K562 (cell line): ENCODE data around the gene ARSA. TPM values are rescaled to one million over a fixed set of nuclear protein-coding genes. Genes with fewer than 3 reads are reported as not detected.
A peak's percentile ranks its signal among the peaks of the same experiment; 100 is the strongest.

Experiments used
- ATAC-seq: fragments of 200-7000 bp; cut with Tn5 transposase; 3 replicates; pipeline ENCODE4 v1.9.1; 2020; ENCODE audit warnings: moderate library complexity
- BruUV-seq: library from RNA; stranded (reverse); fragments of 400-500 nt; replicated peaks from 2 replicates; lab custom pipeline; 2021; lab: Mats Ljungman, UMichigan
- CTCF ChIA-PET: fragments of 300-600 bp; formaldehyde crosslinking; extraction: SDS; loops from one replicate; lab custom pipeline; 2021; ENCODE audit warnings: low intra/inter-chr PET ratio; lab: Yijun Ruan, JAX
- POLR2A ChIA-PET: fragments of 300-600, 350-650 bp; sonication (Branson Sonifier 250); formaldehyde crosslinking; extraction: SDS; loops from one replicate; lab custom pipeline; 2021; ENCODE audit warnings: antibody characterized with exemption, inconsistent platforms; lab: Yijun Ruan, JAX
- DNase-seq, 4 experiments: peaks; one replicate each; pipeline versions ENCODE4 v3.0.0 to v3.0.0-alpha.2; 2011 to 2018; ENCODE audit warnings: low spot score in 3 of 4, mixed read lengths in 3 of 4; ENCODE audit errors: extremely low read depth in 1 of 4
- FAIRE-seq: peaks from 2 replicates; lab custom pipeline; 2011; peaks lifted over from hg19 to GRCh38; lab: Jason Lieb, UNC
- H2AFZ ChIP-seq: 2 replicates; pipeline ENCODE4 v1.6.0; 2011; ENCODE audit warnings: low read depth, low read length, control low read depth, inconsistent platforms
- H3K27ac ChIP-seq: fragments of 200-600 bp; 3 replicates; pipeline ENCODE4 v1.8.0; 2011; ENCODE audit warnings: low read depth, mild to moderate bottlenecking, control low read depth, inconsistent platforms, low read length, moderate library complexity, mixed read lengths; ENCODE audit errors: extremely low read depth
- H3K27me3 ChIP-seq, 2 experiments: fragments of 300-600 bp in 1 of 2; 2 replicates in 1 of 2; 3 replicates in 1 of 2; pipeline versions ENCODE4 v1.6.0 to v1.8.0; 2011; ENCODE audit warnings: inconsistent platforms in 2 of 2, low read length in 2 of 2, mild to moderate bottlenecking in 1 of 2, mixed read lengths in 1 of 2, moderate library complexity in 1 of 2; ENCODE audit not compliant: control insufficient read depth in 2 of 2, insufficient read depth in 2 of 2
- H3K36me3 ChIP-seq: fragments of 300-600 bp; 3 replicates; pipeline ENCODE4 v1.8.0; 2011; ENCODE audit warnings: mild to moderate bottlenecking, low read length, inconsistent platforms; ENCODE audit not compliant: control insufficient read depth, insufficient read depth
- H3K4me1 ChIP-seq, 2 experiments: fragments of 200-600 bp in 1 of 2; replicated peaks in 1 of 2; 2 replicates in 1 of 2; 3 replicates in 1 of 2; pipeline versions ENCODE4 v1.5.1 to v1.8.0; 2011; ENCODE audit warnings: inconsistent platforms in 2 of 2, low read length in 2 of 2, mild to moderate bottlenecking in 1 of 2, mixed read lengths in 1 of 2, moderate library complexity in 1 of 2; ENCODE audit not compliant: control insufficient read depth in 2 of 2, insufficient read depth in 2 of 2
- H3K4me2 ChIP-seq: 2 replicates; pipeline ENCODE4 v1.6.1; 2011; ENCODE audit warnings: low read length, control low read depth, inconsistent platforms, mixed read lengths; ENCODE audit not compliant: insufficient read depth
- H3K4me3 ChIP-seq: fragments of 200-600 bp; sonication (generic), shearing (Covaris generic); 2 replicates; pipeline ENCODE4 v1.5.1; 2016; ENCODE audit warnings: control low read depth, inconsistent platforms
- H3K79me2 ChIP-seq: fragments of 200-600 bp; 3 replicates; pipeline ENCODE4 v1.8.0; 2011; ENCODE audit warnings: low read length, inconsistent platforms; ENCODE audit not compliant: control insufficient read depth, insufficient read depth
- H3K9ac ChIP-seq, 2 experiments: 2 replicates each; pipeline versions ENCODE4 v1.6.0 to v1.6.1; 2011; ENCODE audit warnings: low read depth in 2 of 2, low read length in 2 of 2, control low read depth in 1 of 2, inconsistent platforms in 1 of 2, mild to moderate bottlenecking in 1 of 2, mixed read lengths in 1 of 2; ENCODE audit not compliant: insufficient read depth in 1 of 2
- H3K9me1 ChIP-seq: one replicate; pipeline ENCODE4 v1.6.0; 2011; ENCODE audit warnings: inconsistent platforms, mild to moderate bottlenecking, low read length, moderate library complexity; ENCODE audit not compliant: control insufficient read depth, insufficient read depth
- H3K9me3 ChIP-seq: replicated peaks from 2 replicates; pipeline ENCODE4 v1.5.1; 2011; ENCODE audit warnings: low read depth, low read length, inconsistent platforms; ENCODE audit not compliant: control insufficient read depth, insufficient read depth
- H4K20me1 ChIP-seq: replicated peaks from 2 replicates; pipeline ENCODE4 v1.6.1; 2011; ENCODE audit warnings: low read length, inconsistent platforms, mixed read lengths; ENCODE audit not compliant: control insufficient read depth, insufficient read depth
- EGR1 ChIP-seq: fragments of 450-650 bp; conservative IDR thresholded peaks from 2 replicates; pipeline ENCODE4 v1.6.1; 2017; ENCODE audit warnings: mild to moderate bottlenecking
- EWSR1 ChIP-seq: fragments of 450-650 bp; IDR thresholded peaks from 2 replicates; pipeline ENCODE4 v1.6.1; 2018; ENCODE audit warnings: borderline replicate concordance, mild to moderate bottlenecking, low read depth, moderate library complexity; ENCODE audit not compliant: partially characterized antibody
- MXI1 ChIP-seq: IDR thresholded peaks from 2 replicates; pipeline ENCODE4 v1.6.1; 2011; ENCODE audit warnings: low read depth, mild to moderate bottlenecking, improper control_type of control experiment, low read length
- ZFPM2 ChIP-seq: fragments of 250-450 bp; sonication (Bioruptor Pico); IDR thresholded peaks from 2 replicates; pipeline ENCODE4 v1.5.1; 2022; ENCODE audit warnings: mild to moderate bottlenecking
- ZFX ChIP-seq: sonication (generic); formaldehyde crosslinking; IDR thresholded peaks from 2 replicates; pipeline ENCODE4 v1.8.0; 2022; ENCODE audit warnings: mild to moderate bottlenecking, missing genetic modification reagents, moderate library complexity
- ZNF445 ChIP-seq: fragments of 250-450 bp; sonication (Bioruptor Pico); IDR thresholded peaks from 2 replicates; pipeline ENCODE4 v1.4.0; 2020; ENCODE audit warnings: low read depth, mild to moderate bottlenecking, moderate library complexity
- ZNF644 ChIP-seq: fragments of 200-800 bp; sonication (Bioruptor generic); IDR thresholded peaks from 2 replicates; pipeline ENCODE4 v1.6.1; 2016; ENCODE audit warnings: low read depth, missing genetic modification characterization, missing compliant biosample characterization
- ZZZ3 ChIP-seq: fragments of 450-650 bp; IDR thresholded peaks from 2 replicates; pipeline ENCODE4 v1.6.1; 2016; ENCODE audit warnings: antibody characterized with exemption, mild to moderate bottlenecking, moderate library complexity
- WGBS: fragments of 100-300 bp; shearing (Covaris generic); methylation state at CpG from one replicate; pipeline ENCODE4 v1.1.6; 2016; ENCODE audit warnings: low coverage, mixed read lengths; ENCODE audit not compliant: insufficient coverage; ENCODE audit errors: missing lambda C conversion rate; 5-methylcytosine and 5-hydroxymethylcytosine counted together
- in situ Hi-C: fragments of 300-500 bp; cut with MboI; formaldehyde crosslinking; loops from 4 replicates; pipeline ENCODE4 v1.15.0; 2018; ENCODE audit warnings: inconsistent platforms, mixed read lengths
- intact Hi-C: fragments of 100-400 bp; cut with micrococcal nuclease; formaldehyde crosslinking; loops from 2 replicates; pipeline ENCODE4 v1.14.2; 2022
- polyA plus RNA-seq, 8 experiments: library from polyadenylated mRNA; depleted of rRNA in 4 of 8; stranded (reverse) in 5 of 8; unstranded in 3 of 8; fragments of >200 nt; fragmentation: Nextera tagmentation in 2 of 8; fragmentation: Illumina TruSeq in 1 of 8; extraction: Ambion mirVana in 2 of 8; extraction: Trizol in 1 of 8; gene quantifications; 2 replicates each; pipeline versions ENCODE4 v1.2.1 to v1.2.3, GENCODE V29; 2011 to 2014; ENCODE audit warnings: inconsistent platforms in 1 of 8, missing spikeins in 1 of 8
- total RNA-seq, 7 experiments: library from RNA; depleted of rRNA in 6 of 7; stranded (reverse); fragments of >200 nt in 6 of 7; fragmentation: Illumina TruSeq in 2 of 7; extraction: Trizol in 2 of 7; gene quantifications; 2 replicates each; pipeline versions ENCODE4 v1.2.1 to v1.2.3, GENCODE V29; 2011 to 2021; ENCODE audit warnings: low replicate concordance in 1 of 7
- TF ChIP-seq, protein P1 (sequence below): fragments of 200-800 bp; sonication (Bioruptor generic); IDR thresholded peaks from 2 replicates; pipeline ENCODE4 v1.6.1; 2017; ENCODE audit warnings: missing genetic modification characterization, missing compliant biosample characterization
- TF ChIP-seq, protein P2 (sequence below): fragments of 450-650 bp; IDR thresholded peaks from 2 replicates; pipeline ENCODE4 v1.6.1; 2016; ENCODE audit warnings: low read depth, mild to moderate bottlenecking, moderate library complexity
- TF ChIP-seq, protein P3 (sequence below), 2 experiments: IDR thresholded peaks; 2 replicates each; pipeline ENCODE4 v1.6.1; 2011; ENCODE audit warnings: borderline replicate concordance in 1 of 2, control low read depth in 1 of 2, low read depth in 1 of 2, low read length in 1 of 2, mild to moderate bottlenecking in 1 of 2, mixed read lengths in 1 of 2, moderate library complexity in 1 of 2; ENCODE audit not compliant: insufficient read depth in 1 of 2, insufficient read length in 1 of 2, poor library complexity in 1 of 2, severe bottlenecking in 1 of 2; ENCODE audit errors: extremely low read depth in 1 of 2
- TF ChIP-seq, protein P4 (sequence below), 2 experiments: fragments of 250-450 bp in 1 of 2; fragments of 450-650 bp in 1 of 2; sonication (Bioruptor Pico) in 1 of 2; IDR thresholded peaks; 2 replicates each; pipeline versions ENCODE4 v1.6.1 to v1.8.0; 2016 to 2021; ENCODE audit warnings: mild to moderate bottlenecking in 2 of 2, moderate library complexity in 2 of 2, missing compliant biosample characterization in 1 of 2, missing genetic modification characterization in 1 of 2

ARSA gene
- total and polyA plus RNA-seq, 9 of the 15 experiments (the other 6 are each of a cell fraction or from before 2014, with no cell fraction given), result 0.32 to 10.9 (median 1.8) TPM; not detected in 1

GRCh38 chr22:50600967-50601668 is 26.8 kb downstream of the ARSA start:
- POLR2A ChIA-PET, result no interaction called here

GRCh38 chr22:50600538-50600937 is 27.4 kb downstream of the ARSA start, which contains the start of gene MAPK8IP2:
MAPK8IP2 (plus strand) TSS chr22:50600793; CDS start chr22:50600819, 26 bp downstream.
- no peak for FAIRE-seq
- ATAC-seq, result peak; percentile 82
- Histone ChIP-seq H3K79me2 (no peaks in the 10 kb centered on the region), H3K9ac (no peak within 1 kb of the TSS; a peak in 1 of 4 replicates), H4K20me1 (peaks cover 3% of the 10 kb centered on the region; the same call in 1 of the 2 replicates), H3K27ac (no peak within 1 kb of the TSS), H3K4me1 (peaks cover 0 to 13% of the 10 kb centered on the region in 2 experiments; a peak in 2 of 5 replicates), H3K4me2 (no peak within 1 kb of the TSS), H3K4me3 (no peak within 1 kb of the TSS), H3K36me3 (no peaks in the 10 kb centered on the region), H3K27me3 (peaks cover 8 to 49% of the 10 kb centered on the region in 2 experiments; a peak in 4 of 5 replicates), H2AFZ (no peak within 1 kb of the TSS), H3K9me1 (no peaks in the 10 kb centered on the region), H3K9me3 (no peaks in the 10 kb centered on the region)
- in situ Hi-C loops, result no loop called here
- BruUV-seq, result no TSS peak
- DNase-seq, result peak; percentile 25 to 77 (median 64)
- ChIA-PET POLR2A (no interaction called here), CTCF (no interaction called here)
- WGBS, result no CpG with 5 or more reads among the region's 61 CpGs
- intact Hi-C loops, result no loop called here
- TF ChIP-seq, protein P1, sequence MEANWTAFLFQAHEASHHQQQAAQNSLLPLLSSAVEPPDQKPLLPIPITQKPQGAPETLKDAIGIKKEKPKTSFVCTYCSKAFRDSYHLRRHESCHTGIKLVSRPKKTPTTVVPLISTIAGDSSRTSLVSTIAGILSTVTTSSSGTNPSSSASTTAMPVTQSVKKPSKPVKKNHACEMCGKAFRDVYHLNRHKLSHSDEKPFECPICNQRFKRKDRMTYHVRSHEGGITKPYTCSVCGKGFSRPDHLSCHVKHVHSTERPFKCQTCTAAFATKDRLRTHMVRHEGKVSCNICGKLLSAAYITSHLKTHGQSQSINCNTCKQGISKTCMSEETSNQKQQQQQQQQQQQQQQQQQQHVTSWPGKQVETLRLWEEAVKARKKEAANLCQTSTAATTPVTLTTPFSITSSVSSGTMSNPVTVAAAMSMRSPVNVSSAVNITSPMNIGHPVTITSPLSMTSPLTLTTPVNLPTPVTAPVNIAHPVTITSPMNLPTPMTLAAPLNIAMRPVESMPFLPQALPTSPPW (CRISPR knock-in tag), result peak; percentile 66
- no peak for TF ChIP-seq ZNF445 (CRISPR knock-in tag)
- TF ChIP-seq ZFX, result no peak
- TF ChIP-seq, protein P2, sequence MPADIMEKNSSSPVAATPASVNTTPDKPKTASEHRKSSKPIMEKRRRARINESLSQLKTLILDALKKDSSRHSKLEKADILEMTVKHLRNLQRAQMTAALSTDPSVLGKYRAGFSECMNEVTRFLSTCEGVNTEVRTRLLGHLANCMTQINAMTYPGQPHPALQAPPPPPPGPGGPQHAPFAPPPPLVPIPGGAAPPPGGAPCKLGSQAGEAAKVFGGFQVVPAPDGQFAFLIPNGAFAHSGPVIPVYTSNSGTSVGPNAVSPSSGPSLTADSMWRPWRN, result no peak
- TF ChIP-seq, protein P3, sequence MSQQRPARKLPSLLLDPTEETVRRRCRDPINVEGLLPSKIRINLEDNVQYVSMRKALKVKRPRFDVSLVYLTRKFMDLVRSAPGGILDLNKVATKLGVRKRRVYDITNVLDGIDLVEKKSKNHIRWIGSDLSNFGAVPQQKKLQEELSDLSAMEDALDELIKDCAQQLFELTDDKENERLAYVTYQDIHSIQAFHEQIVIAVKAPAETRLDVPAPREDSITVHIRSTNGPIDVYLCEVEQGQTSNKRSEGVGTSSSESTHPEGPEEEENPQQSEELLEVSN (IDR thresholded peaks at IDR 0.05; ENCODE audit: borderline replicate concordance in 1 of 2, extremely low read depth in 1 of 2, insufficient read depth in 1 of 2, insufficient read length in 1 of 2, low read depth in 1 of 2, low read length in 1 of 2, poor library complexity in 1 of 2, severe bottlenecking in 1 of 2), result peak in 1 of 2 experiments; percentile 41
- TF ChIP-seq ZZZ3, result no peak
- TF ChIP-seq ZNF644 (tag), result no peak

More at GRCh38 chr22:50600967-50601668, 26.8 kb downstream of the ARSA start:
- in situ Hi-C loops, result no loop called here
- Histone ChIP-seq H3K9ac (no peak overlapping the region), H3K4me2 (no peak overlapping the region), H4K20me1 (peaks cover 3% of the 10 kb centered on the region; the same call in 1 of the 2 replicates)
- intact Hi-C loops, result no loop called here
- TF ChIP-seq EGR1 (0 out of 2 replicates have a peak, but pooled peaks have one; percentile 36), MXI1 (no peak), EWSR1 (no peak), ZFPM2 (CRISPR knock-in tag) (no peak)
- TF ChIP-seq, protein P4, sequence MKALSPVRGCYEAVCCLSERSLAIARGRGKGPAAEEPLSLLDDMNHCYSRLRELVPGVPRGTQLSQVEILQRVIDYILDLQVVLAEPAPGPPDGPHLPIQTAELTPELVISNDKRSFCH (CRISPR knock-in tag; IDR thresholded peaks at IDR 0.05), result no peak
- TF ChIP-seq, protein P4 (tag; IDR thresholded peaks at IDR 0.05), result no peak
- TF ChIP-seq, all 486 proteins: peak for 1
- H3K4me1 ChIP-seq, result peaks cover 0 to 17% of the 10 kb centered on the region in 2 experiments; a peak in 2 of 5 replicates
- CTCF ChIA-PET, result no interaction called here
- no peak for ATAC-seq
- no peaks in the 10 kb centered on the region for H3K79me2 ChIP-seq
- no peaks in the 10 kb centered on the region for H3K9me3 ChIP-seq
- H3K4me3 ChIP-seq, result no peak overlapping the region
- no peaks in the 10 kb centered on the region for H3K9me1 ChIP-seq
- no peak overlapping the region for H2AFZ ChIP-seq
- peak in 2 of 4 experiments; percentile 47 to 53 for DNase-seq
- peaks cover 9 to 55% of the 10 kb centered on the region in 2 experiments; a peak in 4 of 5 replicates for H3K27me3 ChIP-seq
- no peaks in the 10 kb centered on the region for H3K36me3 ChIP-seq
- FAIRE-seq, result no peak
- no peak overlapping the region for H3K27ac ChIP-seq
- no TSS peak for BruUV-seq
- WGBS, result 0% methylated on average over 11 of the region's 52 CpGs
